Renal pelvis (tissue), 12 donors: ENCODE results near the gene CNOT4. TPM values are rescaled to one million over a fixed set of nuclear protein-coding genes. Genes with fewer than 3 reads are reported as not detected.

Source experiments
- DNase-seq: peaks from one replicate; pipeline ENCODE4 v3.0.0-alpha.2; 2013
- long read RNA-seq, 16 experiments: transcript quantifications; one replicate each; lab custom pipeline, GENCODE V29; 2026
- polyA plus RNA-seq, 3 donors: library from polyadenylated mRNA; unstranded; fragments of 120-200 nt; gene quantifications; one replicate each; pipeline ENCODE4 v1.2.1, GENCODE V29; 2013; ENCODE audit not compliant: insufficient read length in 3 of 3

The CNOT4 gene
- 10 to 100 TPM; 33.6 to 35.9 (median 34.7) TPM for polyA plus RNA-seq
- long read RNA-seq, donor 1, full-length matches to known transcripts: 3 of 3 reads
- long read RNA-seq, donor 1, partial matches to known transcripts: 0 of 3 reads
- long read RNA-seq, donor 1, other reads (novel, unspliced or antisense): 0 of 3 reads
- long read RNA-seq, donor 2, partial matches to known transcripts: 0 of 5 reads
- long read RNA-seq, donor 2, other reads (novel, unspliced or antisense): 0 of 5 reads
- long read RNA-seq, donor 3, partial matches to known transcripts: 10 of 11 reads
- long read RNA-seq, donor 3, other reads (novel, unspliced or antisense): 0 of 11 reads
- long read RNA-seq, donor 4, full-length matches to known transcripts: 5 of 10 reads
- long read RNA-seq, donor 4, partial matches to known transcripts: 5 of 10 reads
- long read RNA-seq, donor 4, other reads (novel, unspliced or antisense): 0 of 10 reads
- long read RNA-seq, donor 5, partial matches to known transcripts: 6 of 6 reads
- long read RNA-seq, donor 5, other reads (novel, unspliced or antisense): 0 of 6 reads
- long read RNA-seq, donor 6, full-length matches to known transcripts: 7 of 7 reads
- long read RNA-seq, donor 6, partial matches to known transcripts: 0 of 7 reads
- long read RNA-seq, donor 6, other reads (novel, unspliced or antisense): 0 of 7 reads
- long read RNA-seq, donor 7, full-length matches to known transcripts: 1 of 7 reads
- long read RNA-seq, donor 7, partial matches to known transcripts: 6 of 7 reads
- long read RNA-seq, donor 7, other reads (novel, unspliced or antisense): 0 of 7 reads
- long read RNA-seq, donor 8, full-length matches to known transcripts: 3 of 3 reads
- long read RNA-seq, donor 8, partial matches to known transcripts: 0 of 3 reads
- long read RNA-seq, donor 8, other reads (novel, unspliced or antisense): 0 of 3 reads
- long read RNA-seq, donor 9, full-length matches to known transcripts: 5 of 5 reads
- long read RNA-seq, donor 9, partial matches to known transcripts: 0 of 5 reads
- long read RNA-seq, donor 9, other reads (novel, unspliced or antisense): 0 of 5 reads
- long read RNA-seq, donor 10, partial matches to known transcripts: 14 of 15 reads
- long read RNA-seq, donor 10, other reads (novel, unspliced or antisense): 0 of 15 reads
- long read RNA-seq, donor 11, partial matches to known transcripts: 0 of 3 reads
- long read RNA-seq, donor 11, other reads (novel, unspliced or antisense): 0 of 3 reads
- long read RNA-seq, donor 12, partial matches to known transcripts: 18 of 23 reads
- long read RNA-seq, donor 12, other reads (novel, unspliced or antisense): 0 of 23 reads
- long read RNA-seq, donor 13: 0 reads
- long read RNA-seq, donor 14, full-length matches to known transcripts: 1 of 512 reads
- long read RNA-seq, donor 14, partial matches to known transcripts: 166 of 512 reads
- long read RNA-seq, donor 14, other reads (novel, unspliced or antisense): 345 of 512 reads
- long read RNA-seq, donor 15, full-length matches to known transcripts: 4 of 79 reads
- long read RNA-seq, donor 15, partial matches to known transcripts: 75 of 79 reads
- long read RNA-seq, donor 15, other reads (novel, unspliced or antisense): 0 of 79 reads
- long read RNA-seq, donor 16, partial matches to known transcripts: 15 of 17 reads
- long read RNA-seq, donor 16, other reads (novel, unspliced or antisense): 0 of 17 reads

GRCh38 chr7:135509839-135510591, at the start of gene CNOT4:
Gene CNOT4, minus strand, starts transcription at chr7:135510102. Its CDS starts 71,771 bp downstream, at chr7:135438331.
- peak; percentile 96 for DNase-seq

GRCh38 chr7:135558881-135559280, 49.0 kb upstream of the CNOT4 start:
- no peak for DNase-seq

- DNase-seq: peak; percentile 67
These were observed 48.5 kb upstream of the CNOT4 start for GRCh38 chr7:135558337-135558767.

- peak; percentile 86 for DNase-seq
These were observed 47.8 kb upstream of the CNOT4 start, which contains the start of gene NUP205 for GRCh38 chr7:135557455-135558336. Gene NUP205, plus strand, starts transcription at chr7:135557917. Its CDS starts 28 bp downstream, at chr7:135557945.

- no peak for DNase-seq
These were observed 43.4 kb upstream of the CNOT4 start for GRCh38 chr7:135553346-135553745.

- DNase-seq: no peak
These were observed 42.2 kb upstream of the CNOT4 start for GRCh38 chr7:135552148-135552547.

- DNase-seq: no peak
These were observed 40.3 kb upstream of the CNOT4 start for GRCh38 chr7:135550196-135550595.

GRCh38 chr7:135541029-135541428, 31.1 kb upstream of the CNOT4 start:
- DNase-seq: no peak

GRCh38 chr7:135539629-135540028, 29.7 kb upstream of the CNOT4 start:
- no peak for DNase-seq

GRCh38 chr7:135538376-135538775, 28.5 kb upstream of the CNOT4 start:
- no peak for DNase-seq

- DNase-seq: no peak
These were observed 28.0 kb upstream of the CNOT4 start for GRCh38 chr7:135537905-135538304.

GRCh38 chr7:135537453-135537852, 27.6 kb upstream of the CNOT4 start:
- DNase-seq: no peak

GRCh38 chr7:135536150-135536549, 26.2 kb upstream of the CNOT4 start:
- no peak for DNase-seq

GRCh38 chr7:135527025-135527424, 17.1 kb upstream of the CNOT4 start:
- no peak for DNase-seq

- no peak for DNase-seq
These were observed 15.5 kb upstream of the CNOT4 start for GRCh38 chr7:135525426-135525825.

GRCh38 chr7:135523146-135523545, 13.2 kb upstream of the CNOT4 start:
- DNase-seq: no peak

GRCh38 chr7:135522509-135522908, 12.6 kb upstream of the CNOT4 start:
- no peak for DNase-seq

GRCh38 chr7:135519871-135520270, 10.0 kb upstream of the CNOT4 start:
- DNase-seq: no peak

GRCh38 chr7:135519233-135519688, 9.4 kb upstream of the CNOT4 start:
- no peak for DNase-seq
